Left lung (tissue), 10 donors: ENCODE results near the gene SHISA7. TPM values are rescaled to one million over a fixed set of nuclear protein-coding genes. Genes with fewer than 3 reads are reported as not detected.
A peak's percentile ranks its signal among the peaks of the same experiment; 100 is the strongest.

ENCODE experiments used
- ATAC-seq: fragments of 200-7000 bp; cut with Tn5 transposase; one replicate; pipeline ENCODE4 v1.9.1; 2020; ENCODE audit warnings: moderate library complexity
- DNase-seq, 4 donors: peaks; one replicate each; pipeline ENCODE4 v3.0.0-alpha.2; 2013 to 2020
- H3K27ac ChIP-seq, 2 donors: fragments of 200-600 bp; sonication (generic) in 1 of 2; one replicate each; pipeline versions ENCODE4 v1.5.0 to v1.8.0; 2020 to 2021
- H3K27me3 ChIP-seq, 2 donors: fragments of 200-600 bp; sonication (generic) in 1 of 2; one replicate each; pipeline versions ENCODE4 v1.5.0 to v1.8.0; 2020 to 2021
- H3K36me3 ChIP-seq, 2 donors: fragments of 200-600 bp; sonication (generic) in 1 of 2; one replicate each; pipeline versions ENCODE4 v1.5.0 to v1.8.0; 2020 to 2021
- H3K4me1 ChIP-seq, 2 donors: fragments of 200-600 bp; one replicate each; pipeline ENCODE4 v1.8.0; 2021
- H3K4me3 ChIP-seq, 2 donors: fragments of 200-600 bp; sonication (generic) in 1 of 2; one replicate each; pipeline versions ENCODE4 v1.5.0 to v1.8.0; 2020 to 2021; ENCODE audit warnings: mild to moderate bottlenecking in 1 of 2
- H3K9me3 ChIP-seq, 2 donors: fragments of 200-600 bp; sonication (generic) in 1 of 2; one replicate each; pipeline versions ENCODE4 v1.5.0 to v1.8.0; 2020 to 2021
- intact Hi-C, 2 donors: fragments of 100-400 bp; cut with DNase I; formaldehyde crosslinking; loops; one replicate each; pipeline versions ENCODE4 v1.11.2 to v1.14.2; 2022
- polyA plus RNA-seq, 6 donors: library from polyadenylated mRNA; unstranded; fragments of 120-200 nt; gene quantifications; one replicate each; pipeline ENCODE4 v1.2.1, GENCODE V29; 2013; ENCODE audit not compliant: insufficient read length in 6 of 6
- total RNA-seq, 2 donors: library from RNA; stranded (reverse); fragmentation: NEBNext Ultra II Directional; extraction: Animal tissue kit (Norgen Biotek cat#: 25700); gene quantifications; one replicate each; pipeline ENCODE4 v1.2.1, GENCODE V29; 2021
- TF ChIP-seq, protein P1 (sequence below), 2 donors: fragments of 200-600 bp; sonication (generic) in 1 of 2; IDR thresholded peaks; one replicate each; pipeline versions ENCODE4 v1.5.0 to v1.8.0; 2021; ENCODE audit warnings: antibody characterized with exemption in 2 of 2
- donor health status: DM: no; HTN: yes; CAD: no.
- donor health status: DM: no; HTN: no; CAD: no.

The SHISA7 gene
- total and polyA plus RNA-seq, 8 donors, result 0.11 to 0.23 (median 0.20) TPM; not detected in 2

DNA sequence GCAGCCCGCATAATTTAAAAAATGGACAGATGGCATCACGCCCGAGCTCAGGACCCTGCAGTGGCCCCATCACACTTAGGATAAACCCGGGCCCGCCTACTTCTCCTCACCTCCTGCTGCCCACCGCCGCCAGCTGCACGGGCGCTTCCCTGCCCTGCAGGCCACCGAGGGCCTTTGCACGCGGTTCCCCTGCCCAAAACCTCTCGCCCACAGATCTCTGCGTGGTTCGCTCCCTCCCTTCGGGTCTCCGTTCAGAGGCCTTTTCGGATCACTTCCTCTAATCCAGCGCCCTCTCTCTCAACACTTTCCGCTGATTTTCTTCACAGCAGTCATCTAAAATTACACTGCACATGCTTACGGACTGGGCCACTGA is 1.8 kb downstream of the SHISA7 start:
- H3K36me3 ChIP-seq, result no peaks in the 10 kb centered on the region
- intact Hi-C loops, result no loop called here

GRCh38 chr19:55440411-55441105 is 2.5 kb downstream of the SHISA7 start:
- no peak for ATAC-seq
- H3K27ac ChIP-seq, result no peak overlapping the region

More for the DNA sequence above, 1.8 kb downstream of the SHISA7 start:
- peaks cover 60 to 100% of the 10 kb centered on the region in 2 donors for H3K27me3 ChIP-seq
- H3K4me3 ChIP-seq, result no peak overlapping the region
- H3K27ac ChIP-seq, result no peak overlapping the region
- TF ChIP-seq, protein P1, sequence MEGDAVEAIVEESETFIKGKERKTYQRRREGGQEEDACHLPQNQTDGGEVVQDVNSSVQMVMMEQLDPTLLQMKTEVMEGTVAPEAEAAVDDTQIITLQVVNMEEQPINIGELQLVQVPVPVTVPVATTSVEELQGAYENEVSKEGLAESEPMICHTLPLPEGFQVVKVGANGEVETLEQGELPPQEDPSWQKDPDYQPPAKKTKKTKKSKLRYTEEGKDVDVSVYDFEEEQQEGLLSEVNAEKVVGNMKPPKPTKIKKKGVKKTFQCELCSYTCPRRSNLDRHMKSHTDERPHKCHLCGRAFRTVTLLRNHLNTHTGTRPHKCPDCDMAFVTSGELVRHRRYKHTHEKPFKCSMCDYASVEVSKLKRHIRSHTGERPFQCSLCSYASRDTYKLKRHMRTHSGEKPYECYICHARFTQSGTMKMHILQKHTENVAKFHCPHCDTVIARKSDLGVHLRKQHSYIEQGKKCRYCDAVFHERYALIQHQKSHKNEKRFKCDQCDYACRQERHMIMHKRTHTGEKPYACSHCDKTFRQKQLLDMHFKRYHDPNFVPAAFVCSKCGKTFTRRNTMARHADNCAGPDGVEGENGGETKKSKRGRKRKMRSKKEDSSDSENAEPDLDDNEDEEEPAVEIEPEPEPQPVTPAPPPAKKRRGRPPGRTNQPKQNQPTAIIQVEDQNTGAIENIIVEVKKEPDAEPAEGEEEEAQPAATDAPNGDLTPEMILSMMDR (IDR thresholded peaks at IDR 0.05), result no peak
- no peak for DNase-seq
- H3K9me3 ChIP-seq, result no peaks in the 10 kb centered on the region
- H3K4me1 ChIP-seq, result peaks cover 0 to 13% of the 10 kb centered on the region in 2 donors
- ATAC-seq, result no peak

DNA sequence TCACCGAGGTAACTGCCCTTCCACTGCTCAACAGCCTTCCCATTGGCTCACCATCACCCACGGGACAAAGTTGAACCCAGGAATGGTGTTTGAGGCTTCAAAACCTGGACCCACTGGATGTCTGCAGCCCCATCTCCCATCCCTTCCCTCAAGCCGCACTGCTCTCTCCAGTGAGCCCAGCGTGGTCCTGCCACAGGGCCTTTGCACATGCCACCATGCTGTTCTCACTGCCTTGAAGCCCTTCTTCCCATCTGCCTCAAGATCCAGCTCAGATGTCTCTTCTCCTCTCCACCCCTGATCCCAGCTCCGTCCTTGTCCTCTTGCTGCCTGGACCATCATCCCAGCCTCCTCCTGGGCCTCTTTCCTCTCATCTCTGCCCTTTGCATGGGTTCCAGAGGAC is 4.0 kb downstream of the SHISA7 start:
- H3K27me3 ChIP-seq, result peaks cover 47 to 84% of the 10 kb centered on the region in 2 donors
- intact Hi-C loops, result no loop called here

More at GRCh38 chr19:55440411-55441105, 2.5 kb downstream of the SHISA7 start:
- peaks cover 0 to 13% of the 10 kb centered on the region in 2 donors for H3K4me1 ChIP-seq
- H3K4me3 ChIP-seq, result no peak overlapping the region
- intact Hi-C loops, result no loop called here
- peaks cover 60 to 99% of the 10 kb centered on the region in 2 donors for H3K27me3 ChIP-seq
- DNase-seq, result no peak
- no peaks in the 10 kb centered on the region for H3K36me3 ChIP-seq
- H3K9me3 ChIP-seq, result no peaks in the 10 kb centered on the region
- TF ChIP-seq, protein P1 (IDR thresholded peaks at IDR 0.05), result no peak

GRCh38 chr19:55437410-55437809 is 5.7 kb downstream of the SHISA7 start:
- intact Hi-C loops, result no loop called here
- Histone ChIP-seq H3K4me3 (no peak overlapping the region), H3K4me1 (peaks cover 0 to 13% of the 10 kb centered on the region in 2 donors), H3K36me3 (no peaks in the 10 kb centered on the region), H3K9me3 (no peaks in the 10 kb centered on the region), H3K27ac (no peak overlapping the region), H3K27me3 (peaks cover 49 to 83% of the 10 kb centered on the region in 2 donors)
- TF ChIP-seq, protein P1 (IDR thresholded peaks at IDR 0.05), result no peak
- peak in 3 of 4 donors; percentile 48 to 75 (median 60) for DNase-seq
- peak; percentile 97 for ATAC-seq

More for the DNA sequence above, 4.0 kb downstream of the SHISA7 start:
- no peak for ATAC-seq
- TF ChIP-seq, protein P1 (IDR thresholded peaks at IDR 0.05), result no peak
- H3K27ac ChIP-seq, result no peak overlapping the region
- no peaks in the 10 kb centered on the region for H3K9me3 ChIP-seq
- H3K4me3 ChIP-seq, result no peak overlapping the region
- H3K36me3 ChIP-seq, result no peaks in the 10 kb centered on the region
- no peak for DNase-seq
- H3K4me1 ChIP-seq, result peaks cover 0 to 13% of the 10 kb centered on the region in 2 donors

DNA sequence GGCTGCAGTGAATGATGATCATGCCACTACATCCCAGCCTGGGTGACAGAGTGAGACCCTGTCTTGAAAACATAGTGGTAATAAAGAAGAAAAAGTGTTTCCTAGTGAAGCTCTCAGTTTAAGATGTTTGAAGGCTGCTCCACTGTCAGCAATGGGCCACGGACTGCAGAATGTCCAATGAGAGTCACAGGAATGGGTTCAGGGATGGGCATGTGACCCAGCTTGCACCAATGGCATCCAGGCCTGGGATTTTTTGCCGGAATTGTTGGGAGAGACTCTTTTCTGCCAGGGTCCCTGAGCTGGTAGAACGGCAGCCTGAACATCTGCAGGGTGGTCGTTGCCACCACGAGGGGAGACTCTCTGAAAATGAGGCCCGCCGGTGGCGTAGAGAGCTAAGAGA is 6.3 kb downstream of the SHISA7 start:
- ATAC-seq, result no peak
- Histone ChIP-seq H3K4me1 (peaks cover 0 to 10% of the 10 kb centered on the region in 2 donors), H3K27ac (no peak overlapping the region), H3K9me3 (no peaks in the 10 kb centered on the region), H3K27me3 (peaks cover 45 to 83% of the 10 kb centered on the region in 2 donors), H3K4me3 (no peak overlapping the region), H3K36me3 (no peaks in the 10 kb centered on the region)
- TF ChIP-seq, protein P1 (IDR thresholded peaks at IDR 0.05), result no peak
- DNase-seq, result no peak
- intact Hi-C loops, result no loop called here
